Measurements from ENCODE around the gene FARS2. TPM values are rescaled to one million over a fixed set of nuclear protein-coding genes. Genes with fewer than 3 reads are reported as not detected.

FARS2 gene
- total RNA-seq = 10 to 100 TPM; 12.0 to 29.6 (median 24.3) TPM

DNA sequence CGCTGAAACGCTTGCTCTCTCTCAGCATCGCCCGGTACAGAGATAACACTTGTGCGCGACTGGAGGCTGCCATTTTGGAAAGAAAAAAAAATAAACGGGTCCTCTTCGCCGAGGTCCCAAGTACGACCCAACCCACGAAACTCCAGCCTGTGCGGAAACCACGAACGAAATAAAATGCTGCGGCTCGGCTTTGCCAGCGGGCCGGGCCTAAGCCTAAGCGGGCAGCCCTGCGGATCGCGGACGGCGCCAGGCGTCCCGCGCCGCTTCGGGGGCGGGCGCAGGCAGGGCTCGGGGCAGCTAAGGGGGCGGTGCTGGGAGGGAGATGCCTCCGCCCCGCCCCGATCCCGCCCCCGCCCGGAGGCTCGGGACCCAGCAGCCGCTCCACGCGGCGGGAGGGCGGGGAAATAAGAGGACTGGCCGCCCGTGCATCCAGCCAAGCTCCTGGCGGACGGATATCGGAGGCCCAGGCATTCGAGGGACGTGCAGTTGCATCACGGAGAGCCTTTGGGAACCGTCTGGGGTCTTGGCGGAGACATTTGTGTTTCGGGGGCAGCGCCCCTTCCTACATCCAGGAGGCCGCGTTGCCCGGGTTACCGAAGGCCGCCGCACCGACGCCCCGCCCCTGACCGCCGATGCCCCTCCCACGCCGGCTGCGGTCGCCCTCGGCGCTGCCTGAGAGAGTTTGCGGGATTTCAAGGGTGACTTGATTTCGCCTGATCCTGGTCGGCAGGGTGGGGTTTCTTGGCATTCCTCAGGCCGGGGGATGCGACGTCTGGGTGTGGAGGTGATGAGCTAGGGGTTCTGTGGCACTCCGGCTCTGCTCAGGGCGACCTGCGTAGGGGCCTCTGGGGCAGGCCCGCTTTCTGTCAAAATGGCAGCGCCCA is at the start of gene FARS2, which contains the start of gene LYRM4:
Gene FARS2 (plus strand): TSS at position 853 of the 884 bp plus-strand sequence.
Gene LYRM4 (minus strand): TSS at position 290 of the 884 bp plus-strand sequence. CDS start 217 bp downstream, at position 73.
- Histone ChIP-seq H3K4me1 (no peaks in the 10 kb centered on the region), H3K27me3 (no peaks in the 10 kb centered on the region), H3K9me3 (no peaks in the 10 kb centered on the region), H3K4me3 (peak within 1 kb of the TSS; percentile 71 to 79 (median 78)), H3K36me3 (no peaks in the 10 kb centered on the region), H3K27ac (peak within 1 kb of the TSS; percentile 98)
- TF ChIP-seq, protein P1, sequence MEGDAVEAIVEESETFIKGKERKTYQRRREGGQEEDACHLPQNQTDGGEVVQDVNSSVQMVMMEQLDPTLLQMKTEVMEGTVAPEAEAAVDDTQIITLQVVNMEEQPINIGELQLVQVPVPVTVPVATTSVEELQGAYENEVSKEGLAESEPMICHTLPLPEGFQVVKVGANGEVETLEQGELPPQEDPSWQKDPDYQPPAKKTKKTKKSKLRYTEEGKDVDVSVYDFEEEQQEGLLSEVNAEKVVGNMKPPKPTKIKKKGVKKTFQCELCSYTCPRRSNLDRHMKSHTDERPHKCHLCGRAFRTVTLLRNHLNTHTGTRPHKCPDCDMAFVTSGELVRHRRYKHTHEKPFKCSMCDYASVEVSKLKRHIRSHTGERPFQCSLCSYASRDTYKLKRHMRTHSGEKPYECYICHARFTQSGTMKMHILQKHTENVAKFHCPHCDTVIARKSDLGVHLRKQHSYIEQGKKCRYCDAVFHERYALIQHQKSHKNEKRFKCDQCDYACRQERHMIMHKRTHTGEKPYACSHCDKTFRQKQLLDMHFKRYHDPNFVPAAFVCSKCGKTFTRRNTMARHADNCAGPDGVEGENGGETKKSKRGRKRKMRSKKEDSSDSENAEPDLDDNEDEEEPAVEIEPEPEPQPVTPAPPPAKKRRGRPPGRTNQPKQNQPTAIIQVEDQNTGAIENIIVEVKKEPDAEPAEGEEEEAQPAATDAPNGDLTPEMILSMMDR (IDR thresholded peaks at IDR 0.05) = peak in 2 of 3 donors; percentile 30 to 71
- TF ChIP-seq POLR2AphosphoS5 (IDR thresholded peaks at IDR 0.05) = peak; percentile 48 to 76 (median 67)
- no peak for TF ChIP-seq POLR2A (IDR thresholded peaks at IDR 0.05)
- intact Hi-C loops (cut with DNase I; ENCODE audit: low total_unique reads) = no loop called here
- peak; percentile 84 to 85 for DNase-seq (ENCODE audit: low spot score in 2 of 2)

DNA sequence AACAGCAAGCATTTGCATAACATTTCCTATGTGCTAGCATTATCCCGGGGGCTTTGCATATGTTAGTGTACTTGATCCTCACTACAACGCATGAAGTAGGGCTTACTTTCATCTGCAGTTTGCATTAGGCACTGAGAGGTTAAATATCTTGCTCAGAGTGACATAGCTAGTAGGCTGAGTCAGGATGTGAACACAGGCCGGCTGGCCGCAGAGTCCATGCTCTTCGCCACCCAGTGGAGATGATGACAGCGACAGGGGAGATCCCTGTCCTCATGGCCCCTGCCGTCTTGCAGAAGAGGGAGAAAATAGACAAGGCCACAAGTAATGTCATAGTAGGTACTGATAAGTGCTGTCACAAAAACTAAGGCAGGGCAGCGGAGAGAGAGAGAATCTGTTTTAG is 47.5 kb upstream of the FARS2 start:
- DNase-seq (ENCODE audit: low spot score in 2 of 2) = no peak
- H3K36me3 ChIP-seq = no peaks in the 10 kb centered on the region
- no peak overlapping the region for H3K4me3 ChIP-seq
- no peaks in the 10 kb centered on the region for H3K9me3 ChIP-seq
- no peak for TF ChIP-seq POLR2A (IDR thresholded peaks at IDR 0.05)
- intact Hi-C loops (cut with DNase I; ENCODE audit: low total_unique reads) = no loop called here
- H3K27me3 ChIP-seq = no peaks in the 10 kb centered on the region
- H3K27ac ChIP-seq = no peak overlapping the region
- no peaks in the 10 kb centered on the region for H3K4me1 ChIP-seq

DNA sequence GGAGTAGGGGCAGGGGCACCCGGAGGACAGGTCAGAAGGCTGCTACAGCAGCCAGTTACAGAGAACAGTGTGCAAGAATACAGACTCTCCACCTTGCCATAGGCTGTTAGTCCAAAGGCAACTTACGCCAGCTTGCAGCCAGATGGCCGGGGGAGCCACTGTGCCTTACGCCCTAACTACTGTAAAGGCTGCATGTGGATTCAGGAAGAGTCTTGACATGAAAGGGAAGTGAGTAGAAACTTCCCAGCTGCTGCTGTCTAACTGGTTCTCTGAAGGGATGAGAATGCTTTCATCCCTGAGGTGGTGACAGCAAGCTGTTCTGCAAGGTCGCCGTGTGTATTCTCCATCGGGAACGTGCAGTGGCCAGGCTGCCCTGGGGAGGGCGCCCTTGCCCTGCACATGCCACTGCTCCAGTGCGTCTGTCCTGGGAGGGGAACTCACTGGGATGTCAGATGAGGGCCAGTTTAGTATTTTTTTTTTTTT is 46.7 kb upstream of the FARS2 start:
- H3K27ac ChIP-seq = no peak overlapping the region
- TF ChIP-seq, protein P1 (IDR thresholded peaks at IDR 0.05) = peak in 2 of 3 donors; percentile 25 to 26
- TF ChIP-seq POLR2A (IDR thresholded peaks at IDR 0.05) = no peak
- intact Hi-C loops (cut with DNase I; ENCODE audit: low total_unique reads) = no loop called here
- no peaks in the 10 kb centered on the region for H3K27me3 ChIP-seq
- H3K9me3 ChIP-seq = no peaks in the 10 kb centered on the region
- no peaks in the 10 kb centered on the region for H3K4me1 ChIP-seq
- no peaks in the 10 kb centered on the region for H3K36me3 ChIP-seq
- H3K4me3 ChIP-seq = no peak overlapping the region
- no peak for DNase-seq (ENCODE audit: low spot score in 2 of 2)

DNA sequence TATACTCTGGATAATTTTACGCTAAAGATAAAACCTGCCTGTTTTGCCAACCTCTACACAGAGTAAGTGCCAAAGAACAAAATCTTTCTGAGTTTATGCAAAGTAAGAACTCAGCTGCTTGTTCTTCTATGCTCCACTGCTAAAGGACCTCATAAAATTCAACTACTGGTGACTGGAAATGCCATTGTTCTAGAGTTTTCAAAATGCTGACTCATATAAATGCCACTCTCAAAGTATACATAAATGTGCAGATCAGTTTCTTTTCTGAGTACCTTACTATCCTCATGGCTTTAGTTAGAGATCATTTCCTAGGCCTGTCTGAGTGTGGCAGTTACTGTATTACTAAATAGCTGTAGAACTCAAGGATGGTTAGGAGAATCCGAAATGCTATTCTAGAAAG is 46.2 kb upstream of the FARS2 start:
- H3K4me3 ChIP-seq = no peak overlapping the region
- no peaks in the 10 kb centered on the region for H3K9me3 ChIP-seq
- H3K36me3 ChIP-seq = no peaks in the 10 kb centered on the region
- intact Hi-C loops (cut with DNase I; ENCODE audit: low total_unique reads) = no loop called here
- H3K4me1 ChIP-seq = no peaks in the 10 kb centered on the region
- DNase-seq (ENCODE audit: low spot score in 2 of 2) = no peak
- TF ChIP-seq POLR2AphosphoS5 (IDR thresholded peaks at IDR 0.05) (no peak), POLR2A (IDR thresholded peaks at IDR 0.05) (no peak)
- TF ChIP-seq, protein P1 (IDR thresholded peaks at IDR 0.05) = no peak
- H3K27ac ChIP-seq = no peak overlapping the region
- no peaks in the 10 kb centered on the region for H3K27me3 ChIP-seq

DNA sequence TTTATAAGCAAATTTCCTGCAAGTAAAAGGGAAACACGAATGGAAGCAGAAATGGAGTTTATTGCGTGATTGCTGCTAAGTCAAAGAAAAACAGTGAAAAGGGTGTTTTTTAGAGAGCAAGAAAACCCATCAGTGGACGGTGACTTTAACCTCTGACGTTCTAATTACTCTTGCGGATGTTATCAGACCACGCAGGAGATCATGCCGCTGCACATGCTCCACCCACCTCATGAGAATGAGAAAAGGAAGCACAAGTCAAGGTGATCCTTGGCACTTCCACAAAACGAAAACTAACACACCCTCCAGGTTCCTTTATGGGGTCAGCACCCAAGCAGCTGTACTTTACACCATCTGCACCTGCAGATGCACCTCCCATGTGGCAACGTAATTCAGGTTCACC is 45.5 kb upstream of the FARS2 start:
- DNase-seq (ENCODE audit: low spot score in 2 of 2) = no peak
- Histone ChIP-seq H3K27ac (no peak overlapping the region), H3K27me3 (no peaks in the 10 kb centered on the region), H3K9me3 (no peaks in the 10 kb centered on the region), H3K4me1 (no peaks in the 10 kb centered on the region), H3K4me3 (no peak overlapping the region), H3K36me3 (no peaks in the 10 kb centered on the region)
- no peak for TF ChIP-seq POLR2A (IDR thresholded peaks at IDR 0.05)
- TF ChIP-seq POLR2AphosphoS5 (IDR thresholded peaks at IDR 0.05) = no peak
- TF ChIP-seq, protein P1 (IDR thresholded peaks at IDR 0.05) = no peak
- intact Hi-C loops (cut with DNase I; ENCODE audit: low total_unique reads) = no loop called here
